ENCODE results near the gene CPSF4.

DNA sequence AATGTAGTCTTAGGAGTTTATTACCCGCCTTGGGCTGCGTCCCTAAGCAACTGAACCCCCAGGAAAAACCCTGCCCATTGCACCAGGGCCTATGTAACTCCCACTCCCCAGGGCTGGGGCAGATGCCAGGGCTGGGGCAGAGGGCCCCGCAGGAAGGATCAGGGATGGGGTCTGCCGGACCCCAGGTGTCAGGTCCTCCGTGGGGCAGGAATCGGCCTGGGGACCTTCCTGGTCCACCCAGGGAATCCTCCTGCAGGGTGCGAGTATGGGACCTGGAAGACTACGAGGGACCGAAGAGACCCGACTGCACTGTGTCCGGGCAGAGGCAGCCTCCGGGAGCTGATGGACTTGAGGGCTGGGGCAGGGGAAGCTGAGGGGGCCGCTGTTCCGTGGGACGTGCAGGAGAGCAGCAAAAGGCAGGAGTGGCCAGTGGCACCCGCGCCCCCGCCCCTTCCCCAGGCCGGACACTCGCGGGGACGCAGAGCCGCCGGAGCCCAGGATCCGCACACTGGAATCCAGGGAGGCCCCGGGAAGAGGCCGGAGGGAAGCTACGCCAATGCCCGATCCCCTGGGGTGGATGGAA, 29.7 kb downstream of the CPSF4 start:
- TF ChIP-seq NFIC (IDR thresholded peaks at IDR 0.05) (no peak), EP300 (IDR thresholded peaks at IDR 0.05; ENCODE audit: borderline replicate concordance) (no peak), TCF12 (IDR thresholded peaks at IDR 0.05; ENCODE audit: low read depth) (no peak), YY1 (IDR thresholded peaks at IDR 0.05; ENCODE audit: low read depth) (no peak), CREB1 (IDR thresholded peaks at IDR 0.05; ENCODE audit: low read depth) (no peak)
- TF ChIP-seq, protein P1, sequence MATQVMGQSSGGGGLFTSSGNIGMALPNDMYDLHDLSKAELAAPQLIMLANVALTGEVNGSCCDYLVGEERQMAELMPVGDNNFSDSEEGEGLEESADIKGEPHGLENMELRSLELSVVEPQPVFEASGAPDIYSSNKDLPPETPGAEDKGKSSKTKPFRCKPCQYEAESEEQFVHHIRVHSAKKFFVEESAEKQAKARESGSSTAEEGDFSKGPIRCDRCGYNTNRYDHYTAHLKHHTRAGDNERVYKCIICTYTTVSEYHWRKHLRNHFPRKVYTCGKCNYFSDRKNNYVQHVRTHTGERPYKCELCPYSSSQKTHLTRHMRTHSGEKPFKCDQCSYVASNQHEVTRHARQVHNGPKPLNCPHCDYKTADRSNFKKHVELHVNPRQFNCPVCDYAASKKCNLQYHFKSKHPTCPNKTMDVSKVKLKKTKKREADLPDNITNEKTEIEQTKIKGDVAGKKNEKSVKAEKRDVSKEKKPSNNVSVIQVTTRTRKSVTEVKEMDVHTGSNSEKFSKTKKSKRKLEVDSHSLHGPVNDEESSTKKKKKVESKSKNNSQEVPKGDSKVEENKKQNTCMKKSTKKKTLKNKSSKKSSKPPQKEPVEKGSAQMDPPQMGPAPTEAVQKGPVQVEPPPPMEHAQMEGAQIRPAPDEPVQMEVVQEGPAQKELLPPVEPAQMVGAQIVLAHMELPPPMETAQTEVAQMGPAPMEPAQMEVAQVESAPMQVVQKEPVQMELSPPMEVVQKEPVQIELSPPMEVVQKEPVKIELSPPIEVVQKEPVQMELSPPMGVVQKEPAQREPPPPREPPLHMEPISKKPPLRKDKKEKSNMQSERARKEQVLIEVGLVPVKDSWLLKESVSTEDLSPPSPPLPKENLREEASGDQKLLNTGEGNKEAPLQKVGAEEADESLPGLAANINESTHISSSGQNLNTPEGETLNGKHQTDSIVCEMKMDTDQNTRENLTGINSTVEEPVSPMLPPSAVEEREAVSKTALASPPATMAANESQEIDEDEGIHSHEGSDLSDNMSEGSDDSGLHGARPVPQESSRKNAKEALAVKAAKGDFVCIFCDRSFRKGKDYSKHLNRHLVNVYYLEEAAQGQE (IDR thresholded peaks at IDR 0.05; ENCODE audit: low read depth) = no peak
